GM19468 (cell line): ENCODE measurements around the gene UCHL1.
A peak's percentile ranks its signal among the peaks of the same experiment; 100 is the strongest.

Experiments
- ATAC-seq: cut with Tn5 transposase; IDR thresholded peaks from one replicate; pipeline ENCODE4 v1.9.1; 2021; ENCODE audit warnings: mild to moderate bottlenecking, moderate library complexity, moderate number of reproducible peaks; ENCODE audit not compliant: unreplicated experiment; ENCODE audit errors: extremely low read depth

The UCHL1 gene

DNA sequence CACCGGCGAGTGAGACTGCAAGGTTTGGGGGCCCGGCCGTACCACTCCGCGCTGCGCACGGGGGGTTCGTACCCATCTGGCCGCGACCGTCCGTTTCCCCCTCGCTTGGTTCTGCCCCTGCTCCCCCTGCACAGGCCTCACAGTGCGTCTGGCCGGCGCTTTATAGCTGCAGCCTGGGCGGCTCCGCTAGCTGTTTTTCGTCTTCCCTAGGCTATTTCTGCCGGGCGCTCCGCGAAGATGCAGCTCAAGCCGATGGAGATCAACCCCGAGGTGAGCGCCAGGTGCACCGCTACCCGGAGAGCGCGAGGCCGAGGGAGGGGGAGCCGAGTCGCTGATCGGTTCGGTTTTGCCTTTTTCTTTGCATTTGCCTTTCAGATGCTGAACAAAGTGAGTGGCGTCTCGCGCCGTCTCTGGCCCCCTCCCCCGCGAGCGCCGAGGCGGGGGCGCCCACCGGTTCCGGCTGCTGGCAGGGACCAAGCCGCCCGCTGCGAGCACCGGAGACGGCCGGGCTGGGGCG is at the start of gene UCHL1:
UCHL1 (plus strand) TSS at position 189 of the 517 bp plus-strand sequence; CDS start at position 238, 49 bp downstream.
- no peak for ATAC-seq

DNA sequence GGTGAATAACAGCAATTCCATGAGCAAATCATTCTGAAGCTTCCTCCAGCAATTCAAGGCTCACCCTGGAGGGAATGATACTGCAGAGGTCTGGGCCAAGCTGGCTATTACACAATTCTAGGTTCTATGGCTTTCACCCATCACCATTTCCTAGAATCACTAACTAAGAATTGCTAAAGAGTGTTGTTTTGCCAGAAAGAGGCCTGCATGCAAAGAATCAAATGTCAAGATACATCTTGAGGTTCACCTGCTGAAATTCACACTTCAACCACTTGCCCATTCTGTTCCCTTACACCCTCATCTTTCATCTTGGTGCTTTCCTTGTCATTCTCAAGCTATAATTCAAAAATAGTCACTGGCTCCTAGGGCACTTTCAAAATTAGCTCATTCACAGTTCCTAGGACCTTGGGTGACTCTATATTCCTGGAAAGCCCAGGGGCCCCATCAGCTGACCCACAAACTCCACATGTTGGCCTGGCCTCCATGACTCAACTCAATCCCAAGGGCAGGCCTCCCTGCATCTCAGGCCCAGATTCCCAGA is 49.4 kb upstream of the UCHL1 start:
- ATAC-seq: no peak

DNA sequence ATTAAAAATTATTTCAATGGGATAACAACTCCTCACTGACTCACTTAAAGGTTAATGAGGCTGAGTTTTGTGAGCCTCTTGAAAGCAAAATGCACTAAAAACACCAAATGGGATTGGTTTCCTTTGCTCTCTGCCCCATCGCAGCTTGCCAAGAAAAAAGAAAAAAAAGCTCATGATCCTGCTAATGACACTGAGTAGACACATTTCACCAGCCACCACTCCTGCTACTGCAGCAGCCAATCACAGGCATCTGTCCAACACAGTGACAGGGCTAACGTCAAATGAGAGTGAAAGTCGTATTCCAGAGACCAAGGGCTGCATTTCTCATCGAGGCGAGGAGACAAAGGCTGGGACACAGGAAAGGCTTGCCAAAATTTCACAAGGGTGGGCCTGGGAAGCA is 47.5 kb upstream of the UCHL1 start:
- ATAC-seq: no peak

DNA sequence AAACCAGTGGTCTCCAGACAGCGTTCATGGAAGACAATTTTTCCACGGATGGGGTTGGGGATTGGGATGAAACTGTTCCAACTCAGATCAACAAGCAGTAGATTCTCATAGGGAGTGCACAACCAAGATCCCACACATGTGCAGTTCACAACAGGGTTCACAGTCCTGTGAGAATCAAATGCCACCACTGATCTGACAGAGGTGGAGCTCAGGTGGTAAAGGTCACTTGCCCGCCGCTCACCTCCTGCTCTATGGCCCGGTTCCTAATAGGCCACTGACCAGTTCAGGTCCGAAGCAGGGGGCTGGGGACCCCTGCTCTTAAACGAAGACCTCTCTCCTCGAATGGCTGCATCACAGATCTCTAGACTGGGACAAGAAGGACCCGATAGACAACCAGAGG is 46.8 kb upstream of the UCHL1 start:
- no peak for ATAC-seq

DNA sequence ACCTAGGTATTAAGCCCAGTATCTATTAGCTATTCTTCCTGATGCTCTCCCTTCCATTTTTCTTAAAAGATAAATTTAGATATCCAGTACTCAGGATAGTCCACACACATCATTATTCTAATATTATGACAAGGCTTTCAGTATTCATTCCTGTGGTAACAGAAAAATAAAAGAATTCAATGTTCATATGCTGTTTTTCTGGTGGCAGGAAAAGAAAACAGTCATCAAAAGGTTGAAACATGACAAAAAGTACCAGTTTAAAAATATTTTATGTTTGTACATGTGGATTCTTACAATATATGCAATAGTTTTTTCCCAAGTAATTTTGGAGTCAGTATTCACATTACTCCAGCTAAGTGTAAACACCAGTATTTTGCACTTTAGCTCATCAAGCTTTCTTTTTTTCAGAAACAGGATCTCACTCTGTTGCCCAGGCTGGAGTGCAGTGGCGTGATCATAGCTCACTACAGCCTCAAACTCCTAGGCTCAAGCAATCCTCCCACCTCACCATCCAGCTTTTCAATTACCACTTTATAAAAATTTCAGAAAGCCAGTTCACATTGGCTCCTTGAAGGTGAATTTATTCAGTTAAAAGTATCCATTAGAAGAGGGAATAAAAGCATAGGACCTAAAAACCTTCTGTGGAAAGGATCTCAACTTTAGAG is 44.6 kb upstream of the UCHL1 start:
- no peak for ATAC-seq

DNA sequence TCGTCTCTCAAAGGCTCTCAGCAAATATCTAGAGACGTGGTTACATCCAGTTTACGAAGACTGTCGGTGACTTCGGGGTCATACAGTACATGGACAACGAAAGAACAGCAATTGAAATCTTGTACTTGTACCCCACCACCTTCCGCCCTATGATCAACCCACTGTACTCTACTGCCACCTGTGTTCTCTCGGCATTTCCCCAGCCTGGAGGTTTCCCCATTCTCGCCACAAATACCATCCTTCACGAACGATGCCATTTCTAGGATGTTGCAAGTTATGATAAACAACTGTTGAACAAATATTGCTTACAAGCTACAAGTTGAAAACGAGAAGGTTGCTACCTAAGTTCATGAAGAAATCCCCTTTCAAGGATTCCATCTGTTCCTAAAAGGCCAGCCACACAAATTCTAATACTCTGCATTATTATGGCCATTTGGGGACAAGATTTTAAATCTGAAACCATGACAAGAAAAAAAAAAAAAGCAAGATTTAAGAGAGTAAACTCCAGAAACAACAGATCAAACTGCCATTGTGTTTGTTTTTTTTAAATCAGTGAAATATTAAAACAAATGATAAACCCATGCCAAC is 44.0 kb upstream of the UCHL1 start:
- ATAC-seq: no peak

DNA sequence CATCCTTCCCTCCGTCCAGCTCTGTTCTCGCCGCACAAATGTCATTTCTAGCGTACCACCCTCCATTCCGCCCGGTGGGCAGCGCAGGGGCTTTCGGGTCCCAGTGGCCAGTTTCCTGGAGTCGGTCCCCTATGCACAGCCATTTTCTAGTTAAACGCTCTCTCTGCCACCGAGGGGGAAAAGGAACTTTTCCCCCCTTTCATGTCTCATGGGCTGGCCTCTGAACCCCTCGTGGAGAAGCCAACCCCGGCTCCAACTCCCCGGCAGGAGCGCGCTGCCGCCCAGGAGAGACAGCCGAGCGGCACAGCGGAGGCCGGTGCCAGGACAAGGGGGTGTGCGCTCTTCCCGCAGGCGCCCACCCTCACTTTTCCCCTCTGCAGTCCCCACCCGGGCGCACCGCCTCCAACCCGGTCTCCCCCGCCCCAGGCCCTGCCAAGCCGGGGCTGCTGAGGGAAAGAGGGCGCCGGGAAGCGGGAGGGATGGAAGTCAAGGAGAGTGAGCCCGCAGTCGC is 43.0 kb upstream of the UCHL1 start:
- ATAC-seq: no peak

DNA sequence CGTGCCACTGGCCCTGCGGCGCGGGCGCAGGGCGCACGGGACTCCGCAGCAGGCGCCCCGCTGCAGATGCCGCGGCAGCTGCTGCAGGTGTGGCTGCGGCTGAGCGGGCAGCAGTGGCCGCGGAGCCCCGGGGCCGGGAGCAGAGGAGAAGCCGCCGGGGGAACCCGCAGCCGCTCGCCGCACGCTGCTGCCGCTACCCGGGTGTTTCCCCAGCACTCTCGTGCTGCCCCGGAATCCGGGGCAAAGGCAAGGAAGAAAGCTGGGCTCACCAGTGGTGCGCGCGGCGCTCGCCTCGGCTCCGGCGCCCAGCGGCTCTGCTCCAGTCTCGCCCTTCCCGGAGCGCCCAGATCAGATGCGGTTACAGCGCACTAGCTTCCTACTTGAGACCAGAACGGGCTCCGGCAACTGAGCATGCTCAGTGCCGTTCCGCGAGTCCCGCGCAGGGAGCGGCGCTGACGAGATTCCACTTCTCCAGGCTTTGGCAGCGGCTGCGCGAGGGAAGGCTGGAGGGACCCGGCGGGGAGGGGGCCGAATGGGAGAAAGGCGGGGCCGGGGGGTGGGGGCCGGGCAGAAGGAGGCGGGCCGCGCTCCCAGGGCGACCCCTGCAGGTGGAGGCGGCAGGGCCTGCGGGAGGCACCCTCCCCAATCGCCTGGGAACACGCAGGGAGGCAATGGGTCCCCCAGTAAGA is 42.4 kb upstream of the UCHL1 start, which contains the start of gene APBB2:
APBB2 (minus strand) TSS at position 407 of the 689 bp plus-strand sequence. CDS start 181,288 bp downstream, outside the sequence.
- peak; percentile 45 for ATAC-seq

DNA sequence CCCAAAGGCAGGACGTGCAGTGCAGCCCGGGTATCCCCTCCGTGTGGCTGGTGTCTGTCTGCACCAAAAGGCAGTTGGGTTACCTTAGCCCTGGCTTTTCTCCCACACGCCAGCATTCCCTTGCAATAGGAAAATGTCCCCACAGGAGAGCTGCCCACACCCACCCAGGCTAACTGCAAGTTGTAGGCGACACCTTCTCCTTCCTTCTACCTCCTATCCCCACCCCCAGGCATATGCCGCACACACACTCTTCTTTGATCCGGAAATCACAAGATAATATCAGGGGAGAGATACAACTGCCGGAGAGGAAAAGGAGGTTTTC is 41.9 kb upstream of the UCHL1 start:
- ATAC-seq: no peak

DNA sequence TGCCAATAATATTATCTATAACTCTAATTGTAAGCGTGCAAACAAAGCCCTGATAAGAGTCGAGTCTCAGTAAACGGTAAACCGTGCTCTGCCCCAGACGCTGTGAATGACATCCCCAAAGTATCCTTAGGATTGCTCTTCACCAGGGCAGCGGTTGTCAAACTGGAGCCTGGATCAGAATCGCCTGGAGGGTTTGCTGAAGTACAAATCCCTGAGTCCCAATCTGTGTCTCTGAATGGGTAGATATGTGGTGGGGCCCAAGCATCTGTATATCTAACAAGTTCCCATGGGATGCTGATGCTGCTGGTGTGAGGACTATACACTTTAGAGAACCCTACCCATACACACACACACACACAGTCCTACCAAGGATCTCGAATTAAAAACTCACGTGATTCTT is 41.6 kb upstream of the UCHL1 start:
- ATAC-seq: no peak

DNA sequence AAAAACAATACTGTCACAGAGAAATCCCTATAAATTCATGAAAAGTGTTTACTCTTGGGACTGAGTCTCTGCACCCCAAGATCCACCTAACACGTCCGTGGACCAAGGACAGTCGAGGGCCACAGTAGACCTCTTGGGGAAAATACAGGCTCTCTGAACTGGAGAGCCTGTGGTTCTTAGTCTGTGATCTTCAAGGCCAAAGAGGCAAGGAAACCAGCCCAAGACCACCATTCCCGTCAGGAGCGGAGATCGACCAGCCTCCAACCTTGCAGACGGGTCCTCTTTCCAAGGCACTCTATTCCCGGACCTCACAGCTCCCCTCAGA is 40.8 kb upstream of the UCHL1 start:
- ATAC-seq: no peak

DNA sequence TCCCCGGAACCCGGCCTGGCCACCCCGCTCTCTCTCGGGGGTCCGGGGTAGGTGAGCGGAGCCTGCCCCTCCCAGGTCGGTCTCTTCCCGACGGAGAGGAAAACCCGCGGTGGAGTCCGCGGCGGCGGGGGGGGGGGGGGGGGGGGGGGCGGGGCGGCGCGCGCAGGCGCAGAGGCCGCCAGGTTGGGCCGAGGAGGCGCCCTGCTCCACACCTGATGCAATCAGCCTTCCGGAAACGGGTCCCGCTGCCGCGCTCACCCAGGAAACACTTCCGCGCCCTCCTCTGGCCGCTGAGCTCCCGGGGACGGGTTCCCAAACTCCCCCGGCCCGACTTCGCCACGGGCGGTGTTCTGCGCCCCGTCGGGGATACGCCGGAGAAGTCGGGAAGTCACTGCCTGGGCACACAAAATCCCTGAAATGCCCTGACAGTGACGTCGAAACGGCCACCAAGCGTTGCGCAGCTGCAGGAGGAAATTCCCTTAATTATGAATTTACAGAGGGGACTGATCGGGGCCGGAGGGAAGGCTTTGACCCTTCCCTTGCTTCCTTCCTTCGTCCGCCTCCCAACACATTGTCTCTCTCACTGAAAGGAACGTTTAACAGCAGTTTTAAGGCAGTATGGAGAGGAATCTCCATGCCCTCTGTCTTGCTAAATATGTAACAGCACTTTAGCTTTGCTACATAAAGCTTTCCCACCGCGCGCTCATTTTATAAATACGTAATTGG is 40.3 kb upstream of the UCHL1 start:
- ATAC-seq: no peak

DNA sequence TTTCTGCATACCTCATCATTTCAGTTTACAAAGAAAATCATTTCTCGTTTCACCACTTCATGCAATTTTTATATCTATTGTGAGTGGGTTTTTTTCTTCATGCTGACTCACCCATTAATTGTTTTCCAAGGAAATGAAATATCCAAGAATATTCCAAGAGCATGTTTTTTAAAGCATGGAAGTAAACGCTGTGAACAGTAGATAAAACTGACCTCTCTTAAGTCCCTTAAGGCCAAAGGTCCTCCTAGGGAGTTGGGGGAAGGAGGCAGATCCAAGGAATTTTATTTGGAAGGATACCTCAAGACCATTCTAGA is 39.8 kb upstream of the UCHL1 start:
- ATAC-seq: no peak

DNA sequence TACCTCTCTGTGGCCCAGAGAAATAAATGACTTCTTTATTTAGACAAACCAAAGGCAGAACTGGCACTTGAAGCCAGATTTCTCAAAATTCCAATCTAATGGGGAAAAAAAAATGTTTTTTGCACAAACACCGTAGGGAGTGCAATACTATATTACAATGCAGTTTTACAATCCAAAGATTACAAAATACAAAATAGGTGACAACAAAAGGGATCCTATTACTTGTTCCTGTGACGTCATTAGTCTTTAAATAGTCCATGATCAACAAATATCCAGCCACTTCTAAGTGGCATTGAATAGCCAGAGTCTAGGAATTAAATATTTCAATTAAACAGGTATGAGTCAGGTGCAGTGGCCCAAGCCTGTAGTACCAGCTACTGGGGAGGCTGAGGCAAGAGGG is 39.4 kb upstream of the UCHL1 start:
- no peak for ATAC-seq

DNA sequence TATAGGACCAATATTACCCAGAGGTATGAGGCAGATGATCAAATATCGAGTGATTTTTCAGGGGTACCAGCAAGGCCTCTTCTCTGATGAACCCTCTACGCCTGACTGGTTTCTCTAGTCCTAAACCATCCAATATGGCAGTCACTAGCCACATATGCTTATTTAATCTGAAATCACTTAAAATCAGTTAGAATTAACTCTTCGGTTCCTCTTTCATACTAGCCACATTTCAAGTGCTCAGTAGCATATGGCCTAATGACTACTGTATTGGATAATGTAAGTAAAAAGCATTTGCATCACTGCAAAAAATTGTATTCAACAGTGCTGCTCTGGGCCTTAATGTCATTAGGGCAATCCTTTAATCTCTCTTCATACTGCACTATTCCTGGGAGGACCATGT is 38.0 kb upstream of the UCHL1 start:
- ATAC-seq: no peak

DNA sequence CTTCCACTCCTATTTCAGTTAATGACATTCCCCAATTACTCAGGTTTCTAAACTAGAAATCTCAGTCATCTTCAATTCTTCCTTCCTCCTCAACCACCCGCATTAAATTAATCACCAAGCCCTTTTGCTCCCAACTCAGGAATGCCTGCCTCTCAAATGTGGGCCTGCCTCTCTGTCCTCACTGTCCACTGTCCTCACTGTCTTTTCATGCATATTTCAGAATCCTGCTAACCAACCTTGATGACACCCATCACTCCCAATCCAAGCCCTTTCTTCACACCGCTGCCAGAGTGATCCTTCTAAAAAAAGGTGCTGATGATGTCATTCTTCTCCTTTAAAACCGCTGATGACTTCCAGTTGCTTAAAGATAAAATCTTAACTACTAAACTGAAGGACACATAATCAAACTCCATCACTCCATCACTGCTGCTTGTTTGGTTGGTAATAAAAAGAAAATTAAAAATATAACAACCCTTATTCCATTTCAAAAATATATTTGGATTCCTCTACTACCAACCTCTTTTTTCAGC is 37.2 kb upstream of the UCHL1 start:
- ATAC-seq: no peak

DNA sequence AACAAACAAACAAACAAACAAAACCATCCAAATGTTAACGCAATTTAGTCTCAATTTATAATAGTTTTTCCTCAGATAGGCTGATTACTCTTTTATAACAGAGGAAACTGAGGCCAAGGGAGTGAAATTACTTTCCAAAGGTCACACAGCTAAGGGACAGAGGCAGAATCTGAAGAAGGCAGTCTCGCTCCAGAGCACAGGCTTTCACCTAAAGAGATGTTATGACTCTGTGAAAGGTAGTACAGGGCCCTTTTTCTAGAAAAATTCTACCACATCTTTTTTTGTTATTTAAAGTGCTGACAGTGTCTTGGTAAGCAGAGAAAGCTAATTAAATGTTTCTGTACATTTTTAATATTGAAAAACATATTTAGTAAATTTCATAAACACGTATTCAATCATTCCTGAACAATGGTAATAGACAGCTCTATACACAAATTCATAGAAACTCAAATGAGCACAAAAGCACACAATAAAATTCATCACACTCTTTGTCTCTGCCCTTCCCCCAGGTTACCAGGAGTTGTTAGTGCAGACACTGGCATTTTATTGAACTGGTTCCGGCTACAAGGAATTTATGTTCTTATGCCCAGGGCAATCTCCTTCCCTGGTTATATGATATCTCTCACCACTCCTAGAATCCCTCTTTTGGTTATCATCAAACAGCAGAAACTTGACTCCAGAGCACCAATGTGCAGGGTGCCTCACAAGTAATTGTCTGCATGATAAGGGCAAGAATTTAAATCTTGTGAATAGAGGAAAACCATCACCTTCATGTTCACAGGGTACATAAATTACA is 34.7 kb upstream of the UCHL1 start:
- no peak for ATAC-seq

DNA sequence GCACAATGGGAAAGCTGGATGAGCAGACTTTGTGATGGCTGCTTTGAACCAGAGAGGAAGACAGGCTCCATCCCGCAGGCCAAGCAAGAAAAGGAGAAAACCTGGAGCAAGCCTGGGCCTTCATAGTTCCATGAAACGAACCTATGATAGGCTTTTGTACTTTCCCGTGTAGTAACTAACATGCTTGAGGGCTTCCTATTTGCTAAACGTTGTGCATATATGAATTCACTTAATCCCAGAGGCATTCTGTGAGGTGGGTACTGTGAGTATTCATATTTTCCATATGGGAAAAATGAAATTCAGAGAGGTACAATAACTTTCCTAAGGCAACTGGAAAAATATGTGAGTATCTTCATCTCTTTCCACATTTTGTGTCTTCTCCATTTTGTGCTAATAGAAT is 28.8 kb upstream of the UCHL1 start:
- ATAC-seq: no peak

DNA sequence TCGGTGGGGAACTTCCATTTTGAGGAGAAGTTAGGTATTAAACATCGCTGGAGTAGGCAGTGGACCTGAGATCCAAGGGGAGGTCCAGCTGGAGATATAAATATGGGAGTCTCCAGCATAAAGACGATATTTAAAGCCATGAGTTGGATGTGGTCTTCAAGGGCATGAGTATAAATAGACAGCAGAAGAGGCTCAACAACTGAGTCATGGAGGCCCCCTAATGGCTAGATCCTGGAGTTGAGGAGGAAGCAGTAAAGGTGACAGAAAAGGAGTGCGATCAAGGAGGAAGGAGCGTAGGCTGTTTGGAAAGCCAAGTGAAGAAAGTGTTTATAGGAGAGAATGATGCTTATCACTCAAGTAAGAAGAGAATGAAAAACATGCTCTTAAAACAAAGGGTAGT is 24.3 kb upstream of the UCHL1 start:
- ATAC-seq: no peak

DNA sequence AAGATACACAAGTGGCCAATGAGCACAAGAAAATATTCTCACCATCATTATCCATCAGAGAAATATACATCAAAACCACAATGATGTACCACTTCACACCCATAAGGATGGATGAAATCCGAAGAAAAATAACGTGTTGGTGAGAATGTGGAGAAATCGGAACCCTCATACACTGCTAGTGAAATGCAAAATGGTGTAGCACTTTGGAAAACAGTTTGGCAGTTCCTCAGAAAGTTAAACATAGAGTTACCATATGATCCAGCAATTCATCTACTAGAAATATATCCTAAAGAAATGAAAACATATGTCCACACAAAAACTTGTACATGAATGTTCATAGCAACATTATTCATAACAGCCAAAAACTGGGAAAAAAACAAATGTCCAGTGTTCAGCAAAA is 23.9 kb upstream of the UCHL1 start:
- no peak for ATAC-seq
